ENCODE measurements around the gene ALDH3B2.

- TF ChIP-seq CTCF (IDR thresholded peaks at IDR 0.05) (no peak), EZH2 (IDR thresholded peaks at IDR 0.05; ENCODE audit: borderline replicate concordance, insufficient read depth, low read depth, low read length, poor library complexity, severe bottlenecking) (no peak)
These were observed 27.0 kb downstream of the ALDH3B2 start for GRCh38 chr11:67647471-67647870.
